SK-N-SH (cell line): ENCODE measurements around the gene PDE10A. TPM values are rescaled to one million over a fixed set of nuclear protein-coding genes. Genes with fewer than 3 reads are reported as not detected.

Experiments
- CTCF ChIA-PET: fragments of 300-600, 350-600 bp; formaldehyde crosslinking; extraction: SDS; loops from one replicate; lab custom pipeline; 2021; lab: Yijun Ruan, JAX
- POLR2A ChIA-PET: fragments of 350-600 bp; sonication (Branson Sonifier 250); formaldehyde crosslinking; extraction: SDS; loops from one replicate; lab custom pipeline; 2020; ENCODE audit warnings: antibody characterized with exemption, inconsistent platforms; lab: Yijun Ruan, JAX
- DNase-seq: peaks from one replicate; pipeline ENCODE4 v3.0.0; 2012
- H2AFZ ChIP-seq: fragments of 200-600 bp; sonication (generic); 2 replicates; pipeline ENCODE4 v1.8.1; 2016; ENCODE audit warnings: antibody characterized with exemption, mild to moderate bottlenecking, low read depth
- H3F3A ChIP-seq: fragments of 200-600 bp; sonication (generic); replicated peaks from 2 replicates; pipeline ENCODE3; 2016; ENCODE audit warnings: antibody characterized with exemption, mild to moderate bottlenecking; ENCODE audit not compliant: insufficient read depth
- H3K27ac ChIP-seq, 2 experiments: fragments of 200-500 bp in 1 of 2; fragments of 200-600 bp in 1 of 2; sonication (Bioruptor generic) in 1 of 2; sonication (generic), shearing (Covaris generic) in 1 of 2; 2 replicates each; pipeline versions ENCODE4 v1.5.1 to v1.6.1; 2014 to 2016; ENCODE audit warnings: low read depth in 2 of 2, inconsistent platforms in 1 of 2, low read length in 1 of 2, mild to moderate bottlenecking in 1 of 2, mixed read lengths in 1 of 2
- H3K27me3 ChIP-seq: fragments of 200-600 bp; sonication (generic), shearing (Covaris generic); 2 replicates; pipeline ENCODE4 v1.6.1; 2016; ENCODE audit warnings: mixed run types; ENCODE audit not compliant: insufficient read depth
- H3K36me3 ChIP-seq, 2 experiments: fragments of 200-500 bp in 1 of 2; fragments of 200-600 bp in 1 of 2; sonication (Bioruptor generic) in 1 of 2; sonication (generic) in 1 of 2; replicated peaks in 1 of 2; 2 replicates each; pipeline versions ENCODE3 to v1.5.1; 2014 to 2016; ENCODE audit warnings: low read length in 1 of 2, mild to moderate bottlenecking in 1 of 2; ENCODE audit not compliant: insufficient read depth in 2 of 2, control insufficient read depth in 1 of 2
- H3K4me1 ChIP-seq, 2 experiments: fragments of 200-500 bp in 1 of 2; fragments of 200-600 bp in 1 of 2; sonication (Bioruptor generic) in 1 of 2; sonication (generic), shearing (Covaris generic) in 1 of 2; 2 replicates each; pipeline versions ENCODE4 v1.5.1 to v1.6.1; 2014 to 2016; ENCODE audit warnings: low read depth in 1 of 2, low read length in 1 of 2, mixed run types in 1 of 2; ENCODE audit not compliant: insufficient read depth in 2 of 2, control insufficient read depth in 1 of 2
- H3K4me2 ChIP-seq: fragments of 200-600 bp; sonication (generic), shearing (Covaris generic); 2 replicates; pipeline ENCODE4 v1.6.1; 2017; ENCODE audit warnings: mixed run types
- H3K4me3 ChIP-seq, 2 experiments: fragments of 200-500 bp in 1 of 2; fragments of 200-600 bp in 1 of 2; sonication (Bioruptor generic) in 1 of 2; sonication (generic), shearing (Covaris generic) in 1 of 2; 2 replicates each; pipeline versions ENCODE4 v1.5.1 to v1.8.1; 2014 to 2016; ENCODE audit warnings: low read depth in 2 of 2, inconsistent platforms in 1 of 2, low read length in 1 of 2, mild to moderate bottlenecking in 1 of 2, mixed read lengths in 1 of 2, moderate library complexity in 1 of 2
- H3K79me2 ChIP-seq: fragments of 200-600 bp; sonication (generic); 2 replicates; pipeline ENCODE4 v1.8.1; 2017; ENCODE audit warnings: mild to moderate bottlenecking; ENCODE audit not compliant: insufficient read depth
- H3K9ac ChIP-seq: fragments of 200-600 bp; sonication (generic); 2 replicates; pipeline ENCODE4 v1.6.1; 2017; ENCODE audit warnings: mixed run types
- H3K9me2 ChIP-seq: fragments of 200-600 bp; sonication (generic); 2 replicates; pipeline ENCODE4 v1.6.1; 2017; ENCODE audit warnings: mixed run types
- H3K9me3 ChIP-seq: fragments of 200-600 bp; sonication (generic); 2 replicates; pipeline ENCODE4 v1.6.1; 2017; ENCODE audit warnings: mixed run types, mild to moderate bottlenecking, moderate library complexity
- H4K20me1 ChIP-seq: fragments of 200-600 bp; sonication (generic); 2 replicates; pipeline ENCODE4 v1.6.1; 2017; ENCODE audit warnings: mild to moderate bottlenecking, mixed run types; ENCODE audit not compliant: insufficient read depth
- CHD2 ChIP-seq: fragments of 150-350 bp; IDR thresholded peaks from 2 replicates; pipeline ENCODE4 v1.6.1; 2018; ENCODE audit warnings: low read length; ENCODE audit not compliant: partially characterized antibody
- ELF1 ChIP-seq: IDR thresholded peaks from 2 replicates; pipeline ENCODE4 v1.4.0; 2012
- EP300 ChIP-seq, 2 experiments: IDR thresholded peaks; 2 replicates each; pipeline versions ENCODE4 v1.4.0 to v1.6.1; 2012; ENCODE audit warnings: borderline replicate concordance in 1 of 2, low read depth in 1 of 2, low read length in 1 of 2
- FOSL2 ChIP-seq: IDR thresholded peaks from 2 replicates; pipeline ENCODE4 v1.4.0; 2012; ENCODE audit warnings: low read depth, mild to moderate bottlenecking, moderate library complexity, borderline replicate concordance
- FOXJ3 ChIP-seq: sonication (generic); formaldehyde crosslinking; IDR thresholded peaks from 2 replicates; pipeline ENCODE4 v1.5.1; 2020; ENCODE audit warnings: mild to moderate bottlenecking, missing genetic modification reagents
- JUND ChIP-seq: IDR thresholded peaks from 2 replicates; pipeline ENCODE4 v1.4.0; 2012
- MEF2A ChIP-seq: IDR thresholded peaks from 2 replicates; pipeline ENCODE4 v1.4.0; 2012; ENCODE audit warnings: low read depth, borderline replicate concordance
- POLR2AphosphoS5 ChIP-seq: IDR thresholded peaks from 2 replicates; pipeline ENCODE4 v1.6.1; 2012; ENCODE audit warnings: low read depth, low read length
- RAD21 ChIP-seq: IDR thresholded peaks from 2 replicates; pipeline ENCODE4 v1.6.1; 2012; ENCODE audit warnings: mild to moderate bottlenecking, low read length
- RXRA ChIP-seq: IDR thresholded peaks from 2 replicates; pipeline ENCODE4 v1.4.0; 2012; ENCODE audit warnings: low read depth, mild to moderate bottlenecking, borderline replicate concordance
- SMC3 ChIP-seq: IDR thresholded peaks from 2 replicates; pipeline ENCODE4 v1.6.1; 2012; ENCODE audit warnings: low read depth, low read length, improper control_type of control experiment
- TAF1 ChIP-seq: IDR thresholded peaks from 2 replicates; pipeline ENCODE4 v1.6.1; 2012; ENCODE audit warnings: low read depth, mild to moderate bottlenecking, low read length, moderate library complexity, borderline replicate concordance
- YY1 ChIP-seq: IDR thresholded peaks from 2 replicates; pipeline ENCODE4 v1.4.0; 2012; ENCODE audit warnings: low read depth, mild to moderate bottlenecking
- WGBS: methylation state at CpG from one replicate; pipeline ENCODE4 v1.1.6; 2017; ENCODE audit warnings: low lambda C conversion rate; 5-methylcytosine and 5-hydroxymethylcytosine counted together
- polyA plus RNA-seq, 3 experiments: library from polyadenylated mRNA; depleted of rRNA; stranded (reverse); fragments of >200 nt; gene quantifications; 2 replicates each; pipeline ENCODE4 v1.2.3, GENCODE V29; 2012
- TF ChIP-seq, protein P1 (sequence below): fragments of 200-600 bp; sonication (generic); IDR thresholded peaks from 2 replicates; pipeline ENCODE4 v1.6.1; 2017; ENCODE audit warnings: antibody characterized with exemption, mild to moderate bottlenecking, moderate library complexity
- TF ChIP-seq, protein P2 (sequence below): fragments of 150-350 bp; IDR thresholded peaks from 2 replicates; pipeline ENCODE4 v1.6.1; 2017; ENCODE audit warnings: antibody characterized with exemption, low read length, low read depth, borderline replicate concordance
- TF ChIP-seq, protein P3 (sequence below): IDR thresholded peaks from 2 replicates; pipeline ENCODE4; 2012
- TF ChIP-seq, protein P4 (sequence below): IDR thresholded peaks from 2 replicates; pipeline ENCODE4 v1.4.0; 2012; ENCODE audit warnings: low read depth, borderline replicate concordance
- TF ChIP-seq, protein P5 (sequence below): IDR thresholded peaks from 2 replicates; pipeline ENCODE4 v1.4.0; 2012; ENCODE audit warnings: low read depth

The PDE10A gene
- polyA plus RNA-seq, 1 of the 3 experiments (the other 2 are of a cell fraction) = 0.43 TPM

DNA sequence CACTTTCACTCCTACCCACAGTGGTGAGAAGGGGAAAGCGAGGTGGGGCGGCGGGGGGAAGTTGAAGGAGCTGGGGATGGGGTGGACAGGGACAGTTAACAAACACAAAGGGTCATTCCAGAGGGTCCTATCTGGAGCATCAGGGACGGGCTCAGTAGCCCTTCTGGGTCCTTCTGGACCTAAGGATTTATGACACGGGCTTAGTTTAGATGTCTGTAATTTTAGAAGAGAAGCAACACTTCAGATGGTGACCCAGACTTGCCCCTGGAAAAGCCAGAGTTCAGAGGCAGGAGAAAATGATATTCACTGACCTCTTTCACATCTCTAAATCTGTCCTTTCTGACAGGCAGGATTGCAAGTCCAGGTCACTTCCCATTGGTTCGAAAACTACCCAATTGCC is 36.3 kb downstream of the PDE10A start:
- H3F3A ChIP-seq = no peaks in the 10 kb centered on the region
- H3K79me2 ChIP-seq = no peaks in the 10 kb centered on the region
- H3K27ac ChIP-seq = no peak overlapping the region
- TF ChIP-seq RAD21 (no peak), EP300 (IDR thresholded peaks at IDR 0.05; ENCODE audit: borderline replicate concordance in 1 of 2, low read depth in 1 of 2, low read length in 1 of 2) (no peak), TAF1 (no peak), CHD2 (no peak), POLR2AphosphoS5 (no peak), SMC3 (no peak), ELF1 (no peak), YY1 (no peak), JUND (no peak), MEF2A (no peak), RXRA (no peak), FOXJ3 (CRISPR knock-in tag) (no peak), FOSL2 (no peak)
- TF ChIP-seq, protein P1, sequence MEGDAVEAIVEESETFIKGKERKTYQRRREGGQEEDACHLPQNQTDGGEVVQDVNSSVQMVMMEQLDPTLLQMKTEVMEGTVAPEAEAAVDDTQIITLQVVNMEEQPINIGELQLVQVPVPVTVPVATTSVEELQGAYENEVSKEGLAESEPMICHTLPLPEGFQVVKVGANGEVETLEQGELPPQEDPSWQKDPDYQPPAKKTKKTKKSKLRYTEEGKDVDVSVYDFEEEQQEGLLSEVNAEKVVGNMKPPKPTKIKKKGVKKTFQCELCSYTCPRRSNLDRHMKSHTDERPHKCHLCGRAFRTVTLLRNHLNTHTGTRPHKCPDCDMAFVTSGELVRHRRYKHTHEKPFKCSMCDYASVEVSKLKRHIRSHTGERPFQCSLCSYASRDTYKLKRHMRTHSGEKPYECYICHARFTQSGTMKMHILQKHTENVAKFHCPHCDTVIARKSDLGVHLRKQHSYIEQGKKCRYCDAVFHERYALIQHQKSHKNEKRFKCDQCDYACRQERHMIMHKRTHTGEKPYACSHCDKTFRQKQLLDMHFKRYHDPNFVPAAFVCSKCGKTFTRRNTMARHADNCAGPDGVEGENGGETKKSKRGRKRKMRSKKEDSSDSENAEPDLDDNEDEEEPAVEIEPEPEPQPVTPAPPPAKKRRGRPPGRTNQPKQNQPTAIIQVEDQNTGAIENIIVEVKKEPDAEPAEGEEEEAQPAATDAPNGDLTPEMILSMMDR = no peak
- TF ChIP-seq, protein P2, sequence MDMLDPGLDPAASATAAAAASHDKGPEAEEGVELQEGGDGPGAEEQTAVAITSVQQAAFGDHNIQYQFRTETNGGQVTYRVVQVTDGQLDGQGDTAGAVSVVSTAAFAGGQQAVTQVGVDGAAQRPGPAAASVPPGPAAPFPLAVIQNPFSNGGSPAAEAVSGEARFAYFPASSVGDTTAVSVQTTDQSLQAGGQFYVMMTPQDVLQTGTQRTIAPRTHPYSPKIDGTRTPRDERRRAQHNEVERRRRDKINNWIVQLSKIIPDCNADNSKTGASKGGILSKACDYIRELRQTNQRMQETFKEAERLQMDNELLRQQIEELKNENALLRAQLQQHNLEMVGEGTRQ = no peak
- TF ChIP-seq, protein P3, sequence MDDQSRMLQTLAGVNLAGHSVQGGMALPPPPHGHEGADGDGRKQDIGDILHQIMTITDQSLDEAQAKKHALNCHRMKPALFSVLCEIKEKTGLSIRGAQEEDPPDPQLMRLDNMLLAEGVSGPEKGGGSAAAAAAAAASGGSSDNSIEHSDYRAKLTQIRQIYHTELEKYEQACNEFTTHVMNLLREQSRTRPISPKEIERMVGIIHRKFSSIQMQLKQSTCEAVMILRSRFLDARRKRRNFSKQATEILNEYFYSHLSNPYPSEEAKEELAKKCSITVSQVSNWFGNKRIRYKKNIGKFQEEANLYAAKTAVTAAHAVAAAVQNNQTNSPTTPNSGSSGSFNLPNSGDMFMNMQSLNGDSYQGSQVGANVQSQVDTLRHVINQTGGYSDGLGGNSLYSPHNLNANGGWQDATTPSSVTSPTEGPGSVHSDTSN = no peak
- TF ChIP-seq, protein P4, sequence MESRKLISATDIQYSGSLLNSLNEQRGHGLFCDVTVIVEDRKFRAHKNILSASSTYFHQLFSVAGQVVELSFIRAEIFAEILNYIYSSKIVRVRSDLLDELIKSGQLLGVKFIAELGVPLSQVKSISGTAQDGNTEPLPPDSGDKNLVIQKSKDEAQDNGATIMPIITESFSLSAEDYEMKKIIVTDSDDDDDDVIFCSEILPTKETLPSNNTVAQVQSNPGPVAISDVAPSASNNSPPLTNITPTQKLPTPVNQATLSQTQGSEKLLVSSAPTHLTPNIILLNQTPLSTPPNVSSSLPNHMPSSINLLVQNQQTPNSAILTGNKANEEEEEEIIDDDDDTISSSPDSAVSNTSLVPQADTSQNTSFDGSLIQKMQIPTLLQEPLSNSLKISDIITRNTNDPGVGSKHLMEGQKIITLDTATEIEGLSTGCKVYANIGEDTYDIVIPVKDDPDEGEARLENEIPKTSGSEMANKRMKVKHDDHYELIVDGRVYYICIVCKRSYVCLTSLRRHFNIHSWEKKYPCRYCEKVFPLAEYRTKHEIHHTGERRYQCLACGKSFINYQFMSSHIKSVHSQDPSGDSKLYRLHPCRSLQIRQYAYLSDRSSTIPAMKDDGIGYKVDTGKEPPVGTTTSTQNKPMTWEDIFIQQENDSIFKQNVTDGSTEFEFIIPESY = no peak
- TF ChIP-seq, protein P5, sequence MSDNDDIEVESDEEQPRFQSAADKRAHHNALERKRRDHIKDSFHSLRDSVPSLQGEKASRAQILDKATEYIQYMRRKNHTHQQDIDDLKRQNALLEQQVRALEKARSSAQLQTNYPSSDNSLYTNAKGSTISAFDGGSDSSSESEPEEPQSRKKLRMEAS = no peak
- no peaks in the 10 kb centered on the region for H4K20me1 ChIP-seq
- WGBS = 65% methylated on average over 6 of the region's 6 CpGs
- H2AFZ ChIP-seq = no peak overlapping the region
- H3K4me3 ChIP-seq = no peak overlapping the region
- ChIA-PET CTCF (no interaction called here), POLR2A (no interaction called here)
- no peaks in the 10 kb centered on the region for H3K36me3 ChIP-seq
- H3K9me2 ChIP-seq = no peaks in the 10 kb centered on the region
- no peaks in the 10 kb centered on the region; a peak in 1 of 4 replicates for H3K4me1 ChIP-seq
- H3K9me3 ChIP-seq = no peaks in the 10 kb centered on the region
- no peaks in the 10 kb centered on the region for H3K27me3 ChIP-seq
- H3K4me2 ChIP-seq = no peak overlapping the region
- H3K9ac ChIP-seq = no peak overlapping the region
- no peak for DNase-seq
